Measurements from ENCODE around the gene G3BP2. TPM values are rescaled to one million over a fixed set of nuclear protein-coding genes. Genes with fewer than 3 reads are reported as not detected.

G3BP2 gene
- total and polyA plus RNA-seq, 10 of the 15 experiments (the other 5 are each of a cell fraction or from before 2014, with no cell fraction given), result 22.2 to 176 (median 102) TPM

GRCh38 chr4:75605928-75606327 is 67.3 kb downstream of the G3BP2 start (continued):
- TF ChIP-seq, protein P1, sequence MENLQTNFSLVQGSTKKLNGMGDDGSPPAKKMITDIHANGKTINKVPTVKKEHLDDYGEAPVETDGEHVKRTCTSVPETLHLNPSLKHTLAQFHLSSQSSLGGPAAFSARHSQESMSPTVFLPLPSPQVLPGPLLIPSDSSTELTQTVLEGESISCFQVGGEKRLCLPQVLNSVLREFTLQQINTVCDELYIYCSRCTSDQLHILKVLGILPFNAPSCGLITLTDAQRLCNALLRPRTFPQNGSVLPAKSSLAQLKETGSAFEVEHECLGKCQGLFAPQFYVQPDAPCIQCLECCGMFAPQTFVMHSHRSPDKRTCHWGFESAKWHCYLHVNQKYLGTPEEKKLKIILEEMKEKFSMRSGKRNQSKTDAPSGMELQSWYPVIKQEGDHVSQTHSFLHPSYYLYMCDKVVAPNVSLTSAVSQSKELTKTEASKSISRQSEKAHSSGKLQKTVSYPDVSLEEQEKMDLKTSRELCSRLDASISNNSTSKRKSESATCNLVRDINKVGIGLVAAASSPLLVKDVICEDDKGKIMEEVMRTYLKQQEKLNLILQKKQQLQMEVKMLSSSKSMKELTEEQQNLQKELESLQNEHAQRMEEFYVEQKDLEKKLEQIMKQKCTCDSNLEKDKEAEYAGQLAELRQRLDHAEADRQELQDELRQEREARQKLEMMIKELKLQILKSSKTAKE (IDR thresholded peaks at IDR 0.05; ENCODE audit: low read depth, poor library complexity, severe bottlenecking), result no peak
- TF ChIP-seq, protein P2, sequence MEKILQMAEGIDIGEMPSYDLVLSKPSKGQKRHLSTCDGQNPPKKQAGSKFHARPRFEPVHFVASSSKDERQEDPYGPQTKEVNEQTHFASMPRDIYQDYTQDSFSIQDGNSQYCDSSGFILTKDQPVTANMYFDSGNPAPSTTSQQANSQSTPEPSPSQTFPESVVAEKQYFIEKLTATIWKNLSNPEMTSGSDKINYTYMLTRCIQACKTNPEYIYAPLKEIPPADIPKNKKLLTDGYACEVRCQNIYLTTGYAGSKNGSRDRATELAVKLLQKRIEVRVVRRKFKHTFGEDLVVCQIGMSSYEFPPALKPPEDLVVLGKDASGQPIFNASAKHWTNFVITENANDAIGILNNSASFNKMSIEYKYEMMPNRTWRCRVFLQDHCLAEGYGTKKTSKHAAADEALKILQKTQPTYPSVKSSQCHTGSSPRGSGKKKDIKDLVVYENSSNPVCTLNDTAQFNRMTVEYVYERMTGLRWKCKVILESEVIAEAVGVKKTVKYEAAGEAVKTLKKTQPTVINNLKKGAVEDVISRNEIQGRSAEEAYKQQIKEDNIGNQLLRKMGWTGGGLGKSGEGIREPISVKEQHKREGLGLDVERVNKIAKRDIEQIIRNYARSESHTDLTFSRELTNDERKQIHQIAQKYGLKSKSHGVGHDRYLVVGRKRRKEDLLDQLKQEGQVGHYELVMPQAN (conservative IDR thresholded peaks at IDR 0.05), result no peak

DNA sequence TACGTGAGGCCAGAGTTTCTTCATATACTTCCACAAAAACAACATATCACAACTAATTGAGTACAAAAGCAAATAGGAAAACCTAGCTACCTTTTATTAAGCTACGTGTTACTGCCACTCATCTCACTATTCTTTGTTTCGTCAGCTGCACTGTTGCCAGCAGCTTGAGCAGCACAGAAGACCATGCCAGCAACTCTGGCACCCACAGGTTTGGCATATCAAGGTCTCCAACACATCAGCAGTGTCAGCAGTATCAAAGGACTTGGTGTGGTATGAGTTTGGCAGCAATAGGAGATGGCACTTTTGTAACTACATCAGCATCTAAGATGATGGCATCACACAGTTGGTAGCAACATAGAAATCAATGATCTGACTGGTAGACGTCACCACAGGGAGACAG is 73.6 kb downstream of the G3BP2 start:
- ATAC-seq (no peak), DNase-seq (ENCODE audit: low read depth, low spot score) (no peak), FAIRE-seq (no peak)
- Histone ChIP-seq H2AFZ (ENCODE audit: control insufficient read depth, low read depth, low read length) (no peak overlapping the region), H3K9ac (ENCODE audit: control insufficient read depth, insufficient read depth, low read length) (no peak overlapping the region), H4K20me1 (ENCODE audit: control insufficient read depth, insufficient read depth) (no peaks in the 10 kb centered on the region), H3K9me3 (replicated peaks; ENCODE audit: control insufficient read depth, insufficient read depth, low read length) (no peaks in the 10 kb centered on the region), H3K4me3 (no peak overlapping the region), H3K27me3 (replicated peaks in 1 of 2; ENCODE audit: control insufficient read depth in 2 of 2, insufficient read depth in 2 of 2, low read length in 1 of 2) (no peaks in the 10 kb centered on the region; a peak in 1 of 4 replicates), H3K36me3 (ENCODE audit: control insufficient read depth in 2 of 2, insufficient read depth in 2 of 2, low read length in 1 of 2) (no peaks in the 10 kb centered on the region), H3K79me2 (ENCODE audit: control insufficient read depth, insufficient read depth, low read length) (no peaks in the 10 kb centered on the region), H3K4me1 (ENCODE audit: control insufficient read depth, insufficient read depth, low read length) (no peaks in the 10 kb centered on the region), H3K4me2 (ENCODE audit: control insufficient read depth, insufficient read depth) (no peak overlapping the region), H3K27ac (ENCODE audit: control insufficient read depth, insufficient read depth) (no peak overlapping the region)
- ChIA-PET CTCF (no interaction called here), SMC1A (ENCODE audit: uncharacterized antibody, unreplicated experiment) (no interaction called here), RAD21 (ENCODE audit: unreplicated experiment) (no interaction called here), POLR2A (no interaction called here)
- WGBS (ENCODE audit: insufficient coverage, insufficient replicate concordance, low lambda C conversion rate, missing lambda C conversion rate), result 57% methylated on average over 4 of the region's 4 CpGs
- no TSS peak for BruUV-seq (replicated peaks)
- intact Hi-C loops (cut with micrococcal nuclease; ENCODE audit: unreplicated experiment), result no loop called here
- in situ Hi-C loops (cut with MboI), result no loop called here
- TF ChIP-seq ELK1 (IDR thresholded peaks at IDR 0.05; ENCODE audit: low read depth, low read length) (no peak), SIN3A (IDR thresholded peaks at IDR 0.05; ENCODE audit: low read depth, low read length) (no peak), PKNOX1 (IDR thresholded peaks at IDR 0.05) (no peak), FOXM1 (IDR thresholded peaks at IDR 0.05; ENCODE audit: low read depth, low read length) (no peak), SRF (IDR thresholded peaks at IDR 0.05; ENCODE audit: low read depth in 2 of 2, low read length in 2 of 2) (no peak), TARDBP (IDR thresholded peaks at IDR 0.05; ENCODE audit: borderline replicate concordance) (no peak), SMC3 (IDR thresholded peaks at IDR 0.05; ENCODE audit: borderline replicate concordance, low read length) (no peak), IKZF2 (IDR thresholded peaks at IDR 0.05) (no peak), NFIC (IDR thresholded peaks at IDR 0.05; ENCODE audit: low read depth, low read length) (no peak), MTA3 (IDR thresholded peaks at IDR 0.05; ENCODE audit: borderline replicate concordance, low read length) (no peak), NFXL1 (IDR thresholded peaks at IDR 0.05; ENCODE audit: borderline replicate concordance) (no peak), YY1 (IDR thresholded peaks at IDR 0.05; ENCODE audit: low read depth, low read length) (no peak), ATF7 (IDR thresholded peaks at IDR 0.05; ENCODE audit: low read depth) (no peak), NR2F1 (conservative IDR thresholded peaks at IDR 0.05) (no peak)
- TF ChIP-seq, protein P3, sequence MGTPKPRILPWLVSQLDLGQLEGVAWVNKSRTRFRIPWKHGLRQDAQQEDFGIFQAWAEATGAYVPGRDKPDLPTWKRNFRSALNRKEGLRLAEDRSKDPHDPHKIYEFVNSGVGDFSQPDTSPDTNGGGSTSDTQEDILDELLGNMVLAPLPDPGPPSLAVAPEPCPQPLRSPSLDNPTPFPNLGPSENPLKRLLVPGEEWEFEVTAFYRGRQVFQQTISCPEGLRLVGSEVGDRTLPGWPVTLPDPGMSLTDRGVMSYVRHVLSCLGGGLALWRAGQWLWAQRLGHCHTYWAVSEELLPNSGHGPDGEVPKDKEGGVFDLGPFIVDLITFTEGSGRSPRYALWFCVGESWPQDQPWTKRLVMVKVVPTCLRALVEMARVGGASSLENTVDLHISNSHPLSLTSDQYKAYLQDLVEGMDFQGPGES (IDR thresholded peaks at IDR 0.05), result no peak
